Fibroblast of villous mesenchyme (primary cell): ENCODE results near the gene SRPK2. TPM values are rescaled to one million over a fixed set of nuclear protein-coding genes. Genes with fewer than 3 reads are reported as not detected.
A peak's percentile ranks its signal among the peaks of the same experiment; 100 is the strongest.

Experiments used
- DNase-seq: peaks from one replicate; pipeline ENCODE4 v3.0.0-alpha.2; 2010; ENCODE audit warnings: low read depth
- H3K4me3 ChIP-seq: 2 replicates; pipeline ENCODE4 v1.5.1; 2011; ENCODE audit warnings: low read depth, mild to moderate bottlenecking, low read length
- total RNA-seq: library from RNA; depleted of rRNA; stranded (reverse); fragments of >200 nt; gene quantifications from 2 replicates; pipeline ENCODE4 v1.2.3, GENCODE V29; 2012
- TF ChIP-seq, protein P1 (sequence below): IDR thresholded peaks from 2 replicates; pipeline ENCODE4 v1.5.1; 2012; ENCODE audit warnings: low read depth, mild to moderate bottlenecking, low read length; ENCODE audit not compliant: insufficient read depth

The SRPK2 gene
- total RNA-seq, 1 donor: 60.9 TPM

DNA sequence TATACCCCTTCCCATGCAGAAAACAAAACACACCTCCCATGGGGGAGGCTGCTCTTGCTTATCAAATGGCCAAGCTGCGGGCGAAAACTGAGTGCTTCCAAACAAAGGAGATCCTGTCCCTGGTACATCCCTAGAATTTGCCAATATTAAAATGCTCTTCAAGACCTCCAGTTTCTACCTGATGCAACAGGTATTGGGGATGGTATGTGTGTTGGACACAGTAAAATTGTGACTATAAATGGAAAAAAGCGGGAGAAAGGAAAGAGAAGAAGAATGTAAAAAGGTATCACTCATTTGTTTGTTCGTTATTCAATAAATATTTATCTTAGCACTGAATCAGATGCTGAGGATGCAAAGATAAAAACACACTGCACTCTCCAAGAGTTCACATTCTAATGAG lies 250.8 kb downstream of the SRPK2 start:
- TF ChIP-seq, protein P1, sequence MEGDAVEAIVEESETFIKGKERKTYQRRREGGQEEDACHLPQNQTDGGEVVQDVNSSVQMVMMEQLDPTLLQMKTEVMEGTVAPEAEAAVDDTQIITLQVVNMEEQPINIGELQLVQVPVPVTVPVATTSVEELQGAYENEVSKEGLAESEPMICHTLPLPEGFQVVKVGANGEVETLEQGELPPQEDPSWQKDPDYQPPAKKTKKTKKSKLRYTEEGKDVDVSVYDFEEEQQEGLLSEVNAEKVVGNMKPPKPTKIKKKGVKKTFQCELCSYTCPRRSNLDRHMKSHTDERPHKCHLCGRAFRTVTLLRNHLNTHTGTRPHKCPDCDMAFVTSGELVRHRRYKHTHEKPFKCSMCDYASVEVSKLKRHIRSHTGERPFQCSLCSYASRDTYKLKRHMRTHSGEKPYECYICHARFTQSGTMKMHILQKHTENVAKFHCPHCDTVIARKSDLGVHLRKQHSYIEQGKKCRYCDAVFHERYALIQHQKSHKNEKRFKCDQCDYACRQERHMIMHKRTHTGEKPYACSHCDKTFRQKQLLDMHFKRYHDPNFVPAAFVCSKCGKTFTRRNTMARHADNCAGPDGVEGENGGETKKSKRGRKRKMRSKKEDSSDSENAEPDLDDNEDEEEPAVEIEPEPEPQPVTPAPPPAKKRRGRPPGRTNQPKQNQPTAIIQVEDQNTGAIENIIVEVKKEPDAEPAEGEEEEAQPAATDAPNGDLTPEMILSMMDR: no peak
- no peak overlapping the region for H3K4me3 ChIP-seq
- no peak for DNase-seq

GRCh38 chr7:105136221-105136620 lies 252.5 kb downstream of the SRPK2 start:
- DNase-seq: peak; percentile 11
- H3K4me3 ChIP-seq: no peak overlapping the region
- TF ChIP-seq, protein P1: peak; percentile 24

- TF ChIP-seq, protein P1: no peak
- no peak overlapping the region for H3K4me3 ChIP-seq
- peak; percentile 8 for DNase-seq
Observed at GRCh38 chr7:105133986-105134655, 254.6 kb downstream of the SRPK2 start.

DNA sequence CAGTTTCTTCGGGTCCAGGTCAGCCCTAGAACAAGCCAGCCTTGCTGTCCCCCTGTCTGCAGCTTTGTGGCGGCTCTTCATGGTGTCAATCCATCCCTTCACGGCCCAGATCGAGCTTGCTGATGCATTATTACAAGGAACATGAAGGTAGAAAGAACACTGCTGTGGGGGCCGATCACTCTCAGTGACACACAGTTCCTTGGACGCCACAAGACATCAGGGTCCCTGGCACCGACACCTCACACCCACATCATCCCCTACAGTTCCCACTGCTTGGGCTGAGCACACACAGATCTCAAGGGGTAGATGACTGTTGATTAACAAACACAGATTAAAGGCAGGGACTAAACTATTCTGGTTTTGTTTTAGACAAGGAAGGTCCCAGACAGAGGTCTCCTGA lies 255.4 kb downstream of the SRPK2 start:
- TF ChIP-seq, protein P1: no peak
- no peak overlapping the region for H3K4me3 ChIP-seq
- DNase-seq: no peak

DNA sequence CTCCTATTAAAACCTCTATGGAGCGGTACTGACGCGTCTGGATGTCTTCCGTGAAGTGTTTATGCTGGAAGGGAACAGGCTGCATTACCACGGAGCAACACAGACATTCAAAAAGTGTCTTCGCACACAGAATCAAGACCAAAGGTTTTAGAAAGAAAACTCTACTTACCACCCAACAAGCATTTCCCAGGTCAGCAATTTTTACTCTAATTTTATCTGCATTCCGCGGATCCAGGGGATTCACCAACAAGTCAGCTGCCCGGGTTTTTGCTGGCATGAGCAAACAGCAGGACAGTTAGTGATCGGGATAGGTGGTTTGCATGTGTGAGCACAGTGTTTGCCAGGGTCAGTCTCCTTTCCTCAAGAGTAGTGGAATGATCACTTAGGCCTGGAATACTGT lies 255.9 kb downstream of the SRPK2 start:
- no peak overlapping the region for H3K4me3 ChIP-seq
- TF ChIP-seq, protein P1: no peak
- no peak for DNase-seq

GRCh38 chr7:105132335-105132734 lies 256.4 kb downstream of the SRPK2 start:
- DNase-seq: no peak
- TF ChIP-seq, protein P1: no peak
- no peak overlapping the region for H3K4me3 ChIP-seq

- H3K4me3 ChIP-seq: no peak overlapping the region
- no peak for DNase-seq
- TF ChIP-seq, protein P1: no peak
Observed at GRCh38 chr7:105131890-105132289, 256.8 kb downstream of the SRPK2 start.
